H1 (cell line): ENCODE measurements around the gene TMEM250.

Experiments used
- EZH2 ChIP-seq: fragments of 200-600 bp; sonication (generic); IDR thresholded peaks from 2 replicates; pipeline ENCODE4 v1.7.1; 2012; ENCODE audit warnings: low read depth, mild to moderate bottlenecking, moderate library complexity, low read length, inconsistent platforms; ENCODE audit not compliant: severe bottlenecking
- JUN ChIP-seq: IDR thresholded peaks from 2 replicates; pipeline ENCODE4 v1.6.1; 2011; ENCODE audit warnings: low read depth, mild to moderate bottlenecking, improper control_type of control experiment, low read length
- POLR2A ChIP-seq, 2 experiments: IDR thresholded peaks; 1 replicate in 1 of 2; 2 replicates in 1 of 2; pipeline ENCODE4 v1.6.1; 2011; ENCODE audit warnings: low read depth in 2 of 2, low read length in 2 of 2, mild to moderate bottlenecking in 2 of 2; ENCODE audit errors: control extremely low read depth in 1 of 2
- TF ChIP-seq, protein P1 (sequence below), 3 experiments: IDR thresholded peaks; 1 replicate in 2 of 3; 2 replicates in 1 of 3; pipeline versions ENCODE4 v1.5.1 to v1.6.1; 2011; ENCODE audit warnings: low read length in 3 of 3, mild to moderate bottlenecking in 3 of 3, inconsistent platforms in 2 of 3, low read depth in 1 of 3, moderate library complexity in 1 of 3; ENCODE audit not compliant: insufficient read depth in 1 of 3; ENCODE audit errors: control extremely low read depth in 1 of 3

DNA sequence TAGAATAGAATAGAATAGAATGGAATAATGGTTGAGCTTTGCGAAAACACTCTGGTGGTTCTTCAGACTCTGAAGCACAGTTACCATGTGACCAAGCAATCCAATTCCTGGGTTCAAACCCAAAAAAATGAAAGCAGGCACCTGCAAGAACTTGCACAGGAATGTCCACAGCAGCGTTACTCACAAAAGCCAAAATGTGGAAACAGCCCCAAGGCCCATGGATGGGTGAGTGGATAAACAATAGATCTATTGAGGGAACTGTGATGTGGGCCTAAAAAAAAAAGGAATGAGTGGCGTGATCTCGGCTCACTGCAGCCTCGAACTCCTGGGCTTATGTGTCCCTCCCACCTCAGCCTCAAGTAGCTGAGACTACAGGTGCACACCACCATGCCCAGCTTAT lies 21.4 kb upstream of the TMEM250 start:
- no peak for TF ChIP-seq JUN
- no peak for TF ChIP-seq EZH2
- TF ChIP-seq POLR2A (IDR thresholded peaks at IDR 0.05; ENCODE audit: control extremely low read depth in 1 of 2, low read depth in 2 of 2, low read length in 2 of 2), result no peak
- TF ChIP-seq, protein P1, sequence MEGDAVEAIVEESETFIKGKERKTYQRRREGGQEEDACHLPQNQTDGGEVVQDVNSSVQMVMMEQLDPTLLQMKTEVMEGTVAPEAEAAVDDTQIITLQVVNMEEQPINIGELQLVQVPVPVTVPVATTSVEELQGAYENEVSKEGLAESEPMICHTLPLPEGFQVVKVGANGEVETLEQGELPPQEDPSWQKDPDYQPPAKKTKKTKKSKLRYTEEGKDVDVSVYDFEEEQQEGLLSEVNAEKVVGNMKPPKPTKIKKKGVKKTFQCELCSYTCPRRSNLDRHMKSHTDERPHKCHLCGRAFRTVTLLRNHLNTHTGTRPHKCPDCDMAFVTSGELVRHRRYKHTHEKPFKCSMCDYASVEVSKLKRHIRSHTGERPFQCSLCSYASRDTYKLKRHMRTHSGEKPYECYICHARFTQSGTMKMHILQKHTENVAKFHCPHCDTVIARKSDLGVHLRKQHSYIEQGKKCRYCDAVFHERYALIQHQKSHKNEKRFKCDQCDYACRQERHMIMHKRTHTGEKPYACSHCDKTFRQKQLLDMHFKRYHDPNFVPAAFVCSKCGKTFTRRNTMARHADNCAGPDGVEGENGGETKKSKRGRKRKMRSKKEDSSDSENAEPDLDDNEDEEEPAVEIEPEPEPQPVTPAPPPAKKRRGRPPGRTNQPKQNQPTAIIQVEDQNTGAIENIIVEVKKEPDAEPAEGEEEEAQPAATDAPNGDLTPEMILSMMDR (IDR thresholded peaks at IDR 0.05; ENCODE audit: control extremely low read depth in 1 of 3, insufficient read depth in 1 of 3, low read depth in 1 of 3, low read length in 3 of 3), result no peak
